K562 (cell line): ENCODE measurements around the gene FASTKD1. TPM values are rescaled to one million over a fixed set of nuclear protein-coding genes. Genes with fewer than 3 reads are reported as not detected.

ENCODE experiments used
- ATAC-seq: fragments of 200-7000 bp; cut with Tn5 transposase; 3 replicates; pipeline ENCODE4 v1.9.1; 2020; ENCODE audit warnings: moderate library complexity
- BruUV-seq: library from RNA; stranded (reverse); fragments of 400-500 nt; replicated peaks from 2 replicates; lab custom pipeline; 2021; lab: Mats Ljungman, UMichigan
- CTCF ChIA-PET: fragments of 300-600 bp; formaldehyde crosslinking; extraction: SDS; loops from one replicate; lab custom pipeline; 2021; ENCODE audit warnings: low intra/inter-chr PET ratio; lab: Yijun Ruan, JAX
- POLR2A ChIA-PET: fragments of 300-600, 350-650 bp; sonication (Branson Sonifier 250); formaldehyde crosslinking; extraction: SDS; loops from one replicate; lab custom pipeline; 2021; ENCODE audit warnings: antibody characterized with exemption, inconsistent platforms; lab: Yijun Ruan, JAX
- DNase-seq, 4 experiments: peaks; one replicate each; pipeline versions ENCODE4 v3.0.0 to v3.0.0-alpha.2; 2011 to 2018; ENCODE audit warnings: low spot score in 3 of 4, mixed read lengths in 3 of 4; ENCODE audit errors: extremely low read depth in 1 of 4
- FAIRE-seq: peaks from 2 replicates; lab custom pipeline; 2011; peaks lifted over from hg19 to GRCh38; lab: Jason Lieb, UNC
- H2AFZ ChIP-seq: 2 replicates; pipeline ENCODE4 v1.6.0; 2011; ENCODE audit warnings: low read depth, low read length, control low read depth, inconsistent platforms
- H3K27ac ChIP-seq: fragments of 200-600 bp; 3 replicates; pipeline ENCODE4 v1.8.0; 2011; ENCODE audit warnings: low read depth, mild to moderate bottlenecking, control low read depth, inconsistent platforms, low read length, moderate library complexity, mixed read lengths; ENCODE audit errors: extremely low read depth
- H3K27me3 ChIP-seq, 2 experiments: fragments of 300-600 bp in 1 of 2; 2 replicates in 1 of 2; 3 replicates in 1 of 2; pipeline versions ENCODE4 v1.6.0 to v1.8.0; 2011; ENCODE audit warnings: inconsistent platforms in 2 of 2, low read length in 2 of 2, mild to moderate bottlenecking in 1 of 2, mixed read lengths in 1 of 2, moderate library complexity in 1 of 2; ENCODE audit not compliant: control insufficient read depth in 2 of 2, insufficient read depth in 2 of 2
- H3K36me3 ChIP-seq: fragments of 300-600 bp; 3 replicates; pipeline ENCODE4 v1.8.0; 2011; ENCODE audit warnings: mild to moderate bottlenecking, low read length, inconsistent platforms; ENCODE audit not compliant: control insufficient read depth, insufficient read depth
- H3K4me1 ChIP-seq, 2 experiments: fragments of 200-600 bp in 1 of 2; replicated peaks in 1 of 2; 2 replicates in 1 of 2; 3 replicates in 1 of 2; pipeline versions ENCODE4 v1.5.1 to v1.8.0; 2011; ENCODE audit warnings: inconsistent platforms in 2 of 2, low read length in 2 of 2, mild to moderate bottlenecking in 1 of 2, mixed read lengths in 1 of 2, moderate library complexity in 1 of 2; ENCODE audit not compliant: control insufficient read depth in 2 of 2, insufficient read depth in 2 of 2
- H3K4me2 ChIP-seq: 2 replicates; pipeline ENCODE4 v1.6.1; 2011; ENCODE audit warnings: low read length, control low read depth, inconsistent platforms, mixed read lengths; ENCODE audit not compliant: insufficient read depth
- H3K4me3 ChIP-seq: fragments of 200-600 bp; sonication (generic), shearing (Covaris generic); 2 replicates; pipeline ENCODE4 v1.5.1; 2016; ENCODE audit warnings: control low read depth, inconsistent platforms
- H3K79me2 ChIP-seq: fragments of 200-600 bp; 3 replicates; pipeline ENCODE4 v1.8.0; 2011; ENCODE audit warnings: low read length, inconsistent platforms; ENCODE audit not compliant: control insufficient read depth, insufficient read depth
- H3K9ac ChIP-seq, 2 experiments: 2 replicates each; pipeline versions ENCODE4 v1.6.0 to v1.6.1; 2011; ENCODE audit warnings: low read depth in 2 of 2, low read length in 2 of 2, control low read depth in 1 of 2, inconsistent platforms in 1 of 2, mild to moderate bottlenecking in 1 of 2, mixed read lengths in 1 of 2; ENCODE audit not compliant: insufficient read depth in 1 of 2
- H3K9me1 ChIP-seq: one replicate; pipeline ENCODE4 v1.6.0; 2011; ENCODE audit warnings: inconsistent platforms, mild to moderate bottlenecking, low read length, moderate library complexity; ENCODE audit not compliant: control insufficient read depth, insufficient read depth
- H3K9me3 ChIP-seq: replicated peaks from 2 replicates; pipeline ENCODE4 v1.5.1; 2011; ENCODE audit warnings: low read depth, low read length, inconsistent platforms; ENCODE audit not compliant: control insufficient read depth, insufficient read depth
- H4K20me1 ChIP-seq: replicated peaks from 2 replicates; pipeline ENCODE4 v1.6.1; 2011; ENCODE audit warnings: low read length, inconsistent platforms, mixed read lengths; ENCODE audit not compliant: control insufficient read depth, insufficient read depth
- ATF3 ChIP-seq, 2 experiments: fragments of 450-650 bp in 1 of 2; sonication (generic) in 1 of 2; formaldehyde crosslinking in 1 of 2; IDR thresholded peaks in 1 of 2; conservative IDR thresholded peaks in 1 of 2; 2 replicates each; pipeline versions ENCODE4 v1.6.1 to v1.8.1; 2016 to 2023; ENCODE audit warnings: mild to moderate bottlenecking in 2 of 2, moderate library complexity in 2 of 2, inconsistent platforms in 1 of 2, missing genetic modification reagents in 1 of 2
- DPF2 ChIP-seq: fragments of 450-650 bp; IDR thresholded peaks from 2 replicates; pipeline ENCODE4 v1.6.1; 2016
- FOXK1 ChIP-seq: sonication (generic); formaldehyde crosslinking; IDR thresholded peaks from 2 replicates; pipeline ENCODE4 v1.8.0; 2022; ENCODE audit warnings: missing genetic modification reagents, mild to moderate bottlenecking, borderline replicate concordance
- FOXP4 ChIP-seq: sonication (generic); formaldehyde crosslinking; IDR thresholded peaks from 2 replicates; pipeline ENCODE4 v1.8.0; 2022; ENCODE audit warnings: mild to moderate bottlenecking, missing genetic modification reagents, borderline replicate concordance
- HNRNPK ChIP-seq: fragments of 200-400 bp; formaldehyde crosslinking; IDR thresholded peaks from one replicate; pipeline ENCODE4 v1.6.1; 2018; ENCODE audit warnings: mild to moderate bottlenecking, low read depth, low read length; ENCODE audit not compliant: poor library complexity, severe bottlenecking
- PRDM10 ChIP-seq: fragments of 450-650 bp; IDR thresholded peaks from 2 replicates; pipeline ENCODE4 v1.6.1; 2018; ENCODE audit not compliant: partially characterized antibody
- RBM14 ChIP-seq: fragments of 200-400 bp; formaldehyde crosslinking; IDR thresholded peaks from 2 replicates; pipeline ENCODE4 v1.6.1; 2018; ENCODE audit warnings: low read depth, mild to moderate bottlenecking, low read length, moderate library complexity, borderline replicate concordance; ENCODE audit not compliant: insufficient read depth
- in situ Hi-C: fragments of 300-500 bp; cut with MboI; formaldehyde crosslinking; loops from 4 replicates; pipeline ENCODE4 v1.15.0; 2018; ENCODE audit warnings: inconsistent platforms, mixed read lengths
- intact Hi-C: fragments of 100-400 bp; cut with micrococcal nuclease; formaldehyde crosslinking; loops from 2 replicates; pipeline ENCODE4 v1.14.2; 2022
- polyA plus RNA-seq, 8 experiments: library from polyadenylated mRNA; depleted of rRNA in 4 of 8; stranded (reverse) in 5 of 8; unstranded in 3 of 8; fragments of >200 nt; fragmentation: Nextera tagmentation in 2 of 8; fragmentation: Illumina TruSeq in 1 of 8; extraction: Ambion mirVana in 2 of 8; extraction: Trizol in 1 of 8; gene quantifications; 2 replicates each; pipeline versions ENCODE4 v1.2.1 to v1.2.3, GENCODE V29; 2011 to 2014; ENCODE audit warnings: inconsistent platforms in 1 of 8, missing spikeins in 1 of 8
- total RNA-seq, 7 experiments: library from RNA; depleted of rRNA in 6 of 7; stranded (reverse); fragments of >200 nt in 6 of 7; fragmentation: Illumina TruSeq in 2 of 7; extraction: Trizol in 2 of 7; gene quantifications; 2 replicates each; pipeline versions ENCODE4 v1.2.1 to v1.2.3, GENCODE V29; 2011 to 2021; ENCODE audit warnings: low replicate concordance in 1 of 7

Gene FASTKD1
- total and polyA plus RNA-seq, 9 of the 15 experiments (the other 6 are each of a cell fraction or from before 2014, with no cell fraction given), result 63.5 to 134 (median 119) TPM

- H3K9ac ChIP-seq, result no peak overlapping the region
- no peaks in the 10 kb centered on the region for H3K36me3 ChIP-seq
- TF ChIP-seq PRDM10, result no peak
- no peak for TF ChIP-seq ATF3 (IDR thresholded peaks at IDR 0.05)
- no peak for TF ChIP-seq ATF3 (CRISPR knock-in tag; conservative IDR thresholded peaks at IDR 0.05)
- no peak for TF ChIP-seq FOXK1 (CRISPR knock-in tag)
- TF ChIP-seq DPF2, result no peak
- peak; percentile 87 for TF ChIP-seq HNRNPK
- no peak for TF ChIP-seq FOXP4 (CRISPR knock-in tag)
- TF ChIP-seq RBM14, result no peak
- TF ChIP-seq, all 486 proteins: peak for 1
- in situ Hi-C loops (no loop called here), intact Hi-C loops (no loop called here)
- H3K4me1 ChIP-seq, result no peaks in the 10 kb centered on the region
- POLR2A ChIA-PET, result interaction anchor here (1.1 to 1.5 kb wide), 3 partner anchors 10 to 82 kb away, joined by 3 to 5 read pairs (median 4); partner anchors contain the start of genes BBS5 and FASTKD1
- H3K27me3 ChIP-seq, result no peaks in the 10 kb centered on the region
- H3K9me3 ChIP-seq, result no peaks in the 10 kb centered on the region
- H4K20me1 ChIP-seq, result no peaks in the 10 kb centered on the region
- no TSS peak for BruUV-seq
- no peak for DNase-seq
- H3K27ac ChIP-seq, result no peak overlapping the region
- H3K79me2 ChIP-seq, result no peaks in the 10 kb centered on the region
- no peaks in the 10 kb centered on the region for H3K9me1 ChIP-seq
- CTCF ChIA-PET, result no interaction called here
- H3K4me2 ChIP-seq, result no peak overlapping the region
- ATAC-seq, result no peak
- H2AFZ ChIP-seq, result no peak overlapping the region
- no peak overlapping the region for H3K4me3 ChIP-seq
- no peak for FAIRE-seq
These were observed 82.3 kb downstream of the FASTKD1 start for GRCh38 chr2:169491378-169491777.
